PC-3 (cell line): ENCODE measurements around the gene GABRG3. TPM values are rescaled to one million over a fixed set of nuclear protein-coding genes. Genes with fewer than 3 reads are reported as not detected.

Experiments used
- ATAC-seq: fragments of 200-7000 bp; cut with Tn5 transposase; 2 replicates; pipeline ENCODE4 v1.9.1; 2020; ENCODE audit warnings: mild to moderate bottlenecking, moderate library complexity
- BruUV-seq: library from RNA; stranded (reverse); fragments of 400-500 nt; replicated peaks from 2 replicates; lab custom pipeline; 2021; lab: Mats Ljungman, UMichigan
- CTCF ChIA-PET: fragments of 300-600 bp; sonication (Branson Sonifier 250); formaldehyde crosslinking; loops from one replicate; lab custom pipeline; 2022; ENCODE audit warnings: antibody characterized with exemption; lab: Charles Lee
- POLR2A ChIA-PET: fragments of 300-600 bp; sonication (Branson Sonifier 250); formaldehyde crosslinking; loops from one replicate; lab custom pipeline; 2022; ENCODE audit warnings: antibody characterized with exemption; ENCODE audit not compliant: unreplicated experiment; lab: Charles Lee
- DNase-seq: peaks from one replicate; pipeline ENCODE4 v3.0.0-alpha.2; 2015
- H2AFZ ChIP-seq: fragments of 300-600 bp; sonication (generic); 2 replicates; pipeline ENCODE4 v1.6.0; 2016; ENCODE audit warnings: antibody characterized with exemption, low read length
- H3F3A ChIP-seq: fragments of 300-600 bp; sonication (generic); one replicate; pipeline ENCODE4 v1.6.0; 2017; ENCODE audit warnings: antibody characterized with exemption, low read length, control low read depth, mild to moderate bottlenecking; ENCODE audit not compliant: unreplicated experiment
- H3K27ac ChIP-seq: fragments of 300-600 bp; sonication (generic); 2 replicates; pipeline ENCODE4 v1.5.1; 2016; ENCODE audit warnings: mild to moderate bottlenecking, low read length
- H3K27me3 ChIP-seq: fragments of 300-600 bp; sonication (generic); 2 replicates; pipeline ENCODE4 v1.6.1; 2016; ENCODE audit warnings: low read length, mixed read lengths
- H3K36me3 ChIP-seq: fragments of 300-600 bp; sonication (generic); 2 replicates; pipeline ENCODE4 v1.6.1; 2016; ENCODE audit warnings: low read depth, mixed run types, low read length, mixed read lengths
- H3K4me1 ChIP-seq: fragments of 300-600 bp; sonication (generic); 2 replicates; pipeline ENCODE4 v1.5.1; 2016; ENCODE audit warnings: low read length; ENCODE audit not compliant: insufficient read depth
- H3K4me2 ChIP-seq: fragments of 300-600 bp; sonication (generic); 2 replicates; pipeline ENCODE4 v1.6.0; 2016; ENCODE audit warnings: low read length
- H3K4me3 ChIP-seq: fragments of 300-600 bp; sonication (generic); 2 replicates; pipeline ENCODE4 v1.5.1; 2016; ENCODE audit warnings: mild to moderate bottlenecking, low read length, mixed read lengths
- H3K79me2 ChIP-seq: fragments of 300-600 bp; sonication (generic); 2 replicates; pipeline ENCODE4 v1.6.1; 2017; ENCODE audit warnings: low read length, mixed read lengths
- H3K9ac ChIP-seq: fragments of 300-600 bp; sonication (generic); 2 replicates; pipeline ENCODE4 v1.6.0; 2016; ENCODE audit warnings: mild to moderate bottlenecking, low read length
- H3K9me2 ChIP-seq: fragments of 300-600 bp; sonication (generic); replicated peaks from 2 replicates; pipeline ENCODE4 v1.6.1; 2016; ENCODE audit warnings: mixed run types, low read length, mixed read lengths
- H3K9me3 ChIP-seq: fragments of 300-600 bp; sonication (generic); 2 replicates; pipeline ENCODE4 v1.6.1; 2016; ENCODE audit warnings: low read length, mixed read lengths
- H4K20me1 ChIP-seq: fragments of 300-600 bp; sonication (generic); 2 replicates; pipeline ENCODE4 v1.6.1; 2016; ENCODE audit warnings: low read length, mixed read lengths
- CTCF ChIP-seq: fragments of 300-600 bp; sonication (generic); conservative IDR thresholded peaks from 2 replicates; pipeline ENCODE4 v1.5.1; 2017; ENCODE audit warnings: antibody characterized with exemption, low read depth, mild to moderate bottlenecking, low read length
- EZH2 ChIP-seq: fragments of 300-600 bp; sonication (generic); IDR thresholded peaks from one replicate; pipeline ENCODE4 v1.6.1; 2017; ENCODE audit warnings: antibody characterized with exemption, mild to moderate bottlenecking, low read length; ENCODE audit not compliant: unreplicated experiment
- EZH2phosphoT487 ChIP-seq: fragments of 300-600 bp; sonication (generic); IDR thresholded peaks from 2 replicates; pipeline ENCODE4 v1.6.1; 2018; ENCODE audit warnings: mild to moderate bottlenecking, antibody characterized with exemption, low read length, borderline replicate concordance
- intact Hi-C: fragments of 100-400 bp; cut with micrococcal nuclease; formaldehyde crosslinking; loops from 2 replicates; pipeline ENCODE4 v1.9.0; 2023
- total RNA-seq: library from RNA; depleted of rRNA; stranded (reverse); fragments of >200 nt; gene quantifications from 2 replicates; pipeline ENCODE4 v1.2.3, GENCODE V29; 2014

The GABRG3 gene
- total RNA-seq, 1 experiment from 2014 or later = 0.11 TPM

GRCh38 chr15:27583651-27584050 lies 612.7 kb downstream of the GABRG3 start:
- Histone ChIP-seq H3K27me3 (no peaks in the 10 kb centered on the region), H3K9me3 (peaks cover 6% of the 10 kb centered on the region; the same call in 1 of the 2 replicates), H3K4me1 (no peaks in the 10 kb centered on the region), H3K9me2 (no peaks in the 10 kb centered on the region), H3K27ac (no peak overlapping the region), H3F3A (no peaks in the 10 kb centered on the region), H3K79me2 (no peaks in the 10 kb centered on the region), H3K4me3 (no peak overlapping the region), H3K9ac (no peak overlapping the region), H2AFZ (no peak overlapping the region), H4K20me1 (no peaks in the 10 kb centered on the region), H3K36me3 (no peaks in the 10 kb centered on the region), H3K4me2 (no peak overlapping the region)
- no TSS peak for BruUV-seq
- ChIA-PET CTCF (no interaction called here), POLR2A (no interaction called here)
- no peak for DNase-seq
- ATAC-seq = no peak
- intact Hi-C loops = no loop called here
- TF ChIP-seq EZH2 (no peak), EZH2phosphoT487 (no peak), CTCF (no peak)

- Histone ChIP-seq H3K4me3 (no peak overlapping the region), H3F3A (no peaks in the 10 kb centered on the region), H3K27ac (no peak overlapping the region), H3K9me3 (peaks cover 6% of the 10 kb centered on the region; the same call in 1 of the 2 replicates), H3K9me2 (no peaks in the 10 kb centered on the region), H3K36me3 (no peaks in the 10 kb centered on the region), H3K4me1 (no peaks in the 10 kb centered on the region), H3K27me3 (no peaks in the 10 kb centered on the region), H4K20me1 (no peaks in the 10 kb centered on the region), H2AFZ (no peak overlapping the region), H3K79me2 (no peaks in the 10 kb centered on the region), H3K9ac (no peak overlapping the region), H3K4me2 (no peak overlapping the region)
- no TSS peak for BruUV-seq
- CTCF ChIA-PET = no interaction called here
- POLR2A ChIA-PET = no interaction called here
- no peak for TF ChIP-seq EZH2phosphoT487
- no peak for TF ChIP-seq EZH2
- TF ChIP-seq CTCF = no peak
- DNase-seq = no peak
- intact Hi-C loops = no loop called here
- ATAC-seq = no peak
Observed at GRCh38 chr15:27585041-27585640, 614.2 kb downstream of the GABRG3 start.

GRCh38 chr15:27587810-27588209 lies 616.8 kb downstream of the GABRG3 start:
- intact Hi-C loops = no loop called here
- TF ChIP-seq EZH2phosphoT487 (no peak), EZH2 (no peak), CTCF (no peak)
- Histone ChIP-seq H3K4me2 (no peak overlapping the region), H3K9ac (no peak overlapping the region), H4K20me1 (no peaks in the 10 kb centered on the region), H3K4me1 (no peaks in the 10 kb centered on the region), H3K9me3 (0 out of 2 replicates have a peak, but pooled peaks cover 2% of the 10 kb centered on the region), H3K27ac (no peak overlapping the region), H3F3A (no peaks in the 10 kb centered on the region), H3K27me3 (no peaks in the 10 kb centered on the region), H3K79me2 (no peaks in the 10 kb centered on the region), H2AFZ (no peak overlapping the region), H3K4me3 (no peak overlapping the region), H3K9me2 (no peaks in the 10 kb centered on the region), H3K36me3 (no peaks in the 10 kb centered on the region)
- ATAC-seq = no peak
- no TSS peak for BruUV-seq
- POLR2A ChIA-PET = no interaction called here
- CTCF ChIA-PET = no interaction called here
- no peak for DNase-seq
